K562 (cell line): ENCODE measurements around the gene KCNH2. TPM values are rescaled to one million over a fixed set of nuclear protein-coding genes. Genes with fewer than 3 reads are reported as not detected.
"Not testable (repeated sequence)": the region's sequence is repeated elsewhere in the genome, so short reads cannot be mapped to it uniquely, and the experiment has no call there.

ENCODE experiments used
- CREB1 ChIP-seq, 2 experiments: sonication (generic) in 1 of 2; formaldehyde crosslinking in 1 of 2; IDR thresholded peaks; 2 replicates each; pipeline versions ENCODE4 v1.6.1 to v1.8.0; 2012 to 2022; ENCODE audit warnings: inconsistent platforms in 1 of 2, mild to moderate bottlenecking in 1 of 2, missing genetic modification reagents in 1 of 2, moderate library complexity in 1 of 2
- EP300 ChIP-seq: IDR thresholded peaks from 2 replicates; pipeline ENCODE4 v1.6.1; 2012; ENCODE audit warnings: low read length, improper control_type of control experiment
- HIVEP1 ChIP-seq: fragments of 250-450 bp; sonication (Bioruptor Pico); IDR thresholded peaks from 2 replicates; pipeline ENCODE4 v1.4.0; 2020; ENCODE audit warnings: mild to moderate bottlenecking
- MAZ ChIP-seq, 2 experiments: fragments of 450-650 bp in 1 of 2; sonication (generic) in 1 of 2; formaldehyde crosslinking; IDR thresholded peaks in 1 of 2; conservative IDR thresholded peaks in 1 of 2; 2 replicates each; pipeline versions ENCODE4 v1.4.0 to v1.5.0; 2020; ENCODE audit warnings: mild to moderate bottlenecking in 1 of 2, missing genetic modification reagents in 1 of 2
- MTA2 ChIP-seq: fragments of 450-650 bp; IDR thresholded peaks from 2 replicates; pipeline ENCODE4 v1.6.1; 2016; ENCODE audit warnings: low read depth
- MYC ChIP-seq, 2 experiments: fragments of 250-450 bp in 1 of 2; sonication (Bioruptor Pico) in 1 of 2; IDR thresholded peaks; 2 replicates each; pipeline versions ENCODE4 v1.5.1 to v1.6.1; 2012 to 2021; ENCODE audit warnings: low read depth in 2 of 2, borderline replicate concordance in 1 of 2, improper control_type of control experiment in 1 of 2, low read length in 1 of 2, mild to moderate bottlenecking in 1 of 2, moderate library complexity in 1 of 2
- SMAD3 ChIP-seq: fragments of 450-650 bp; formaldehyde crosslinking; conservative IDR thresholded peaks from 2 replicates; pipeline ENCODE4 v1.4.0; 2020; ENCODE audit warnings: mild to moderate bottlenecking
- ZNF197 ChIP-seq: fragments of 200-800 bp; sonication (Bioruptor generic); IDR thresholded peaks from 2 replicates; pipeline ENCODE4 v1.6.1; 2016; ENCODE audit warnings: low read depth, missing genetic modification characterization, missing compliant biosample characterization
- ZNF239 ChIP-seq: fragments of 250-450 bp; sonication (Bioruptor Pico); IDR thresholded peaks from 2 replicates; pipeline ENCODE4 v1.4.0; 2020; ENCODE audit warnings: mild to moderate bottlenecking
- ZNF41 ChIP-seq: fragments of 250-450 bp; sonication (Bioruptor Pico); conservative IDR thresholded peaks from 2 replicates; pipeline ENCODE4 v1.4.0; 2020; ENCODE audit warnings: mild to moderate bottlenecking
- polyA plus RNA-seq, 8 experiments: library from polyadenylated mRNA; depleted of rRNA in 4 of 8; stranded (reverse) in 5 of 8; unstranded in 3 of 8; fragments of >200 nt; fragmentation: Nextera tagmentation in 2 of 8; fragmentation: Illumina TruSeq in 1 of 8; extraction: Ambion mirVana in 2 of 8; extraction: Trizol in 1 of 8; gene quantifications; 2 replicates each; pipeline versions ENCODE4 v1.2.1 to v1.2.3, GENCODE V29; 2011 to 2014; ENCODE audit warnings: inconsistent platforms in 1 of 8, missing spikeins in 1 of 8
- total RNA-seq, 7 experiments: library from RNA; depleted of rRNA in 6 of 7; stranded (reverse); fragments of >200 nt in 6 of 7; fragmentation: Illumina TruSeq in 2 of 7; extraction: Trizol in 2 of 7; gene quantifications; 2 replicates each; pipeline versions ENCODE4 v1.2.1 to v1.2.3, GENCODE V29; 2011 to 2021; ENCODE audit warnings: low replicate concordance in 1 of 7
- TF ChIP-seq, protein P1 (sequence below): fragments of 250-450 bp; sonication (Bioruptor Pico); IDR thresholded peaks from 2 replicates; pipeline ENCODE4 v1.8.0; 2021; ENCODE audit warnings: mild to moderate bottlenecking, moderate library complexity
- TF ChIP-seq, protein P2 (sequence below): fragments of 450-650 bp; formaldehyde crosslinking; IDR thresholded peaks from 2 replicates; pipeline ENCODE4 v1.4.0; 2020; ENCODE audit warnings: mild to moderate bottlenecking, moderate library complexity
- TF ChIP-seq, protein P3 (sequence below): fragments of 450-650 bp; IDR thresholded peaks from 2 replicates; pipeline ENCODE4 v1.6.1; 2016; ENCODE audit warnings: low read depth, mild to moderate bottlenecking, moderate library complexity

The KCNH2 gene
- total and polyA plus RNA-seq, 9 of the 15 experiments (the other 6 are each of a cell fraction or from before 2014, with no cell fraction given): 18.1 to 368 (median 218) TPM

DNA sequence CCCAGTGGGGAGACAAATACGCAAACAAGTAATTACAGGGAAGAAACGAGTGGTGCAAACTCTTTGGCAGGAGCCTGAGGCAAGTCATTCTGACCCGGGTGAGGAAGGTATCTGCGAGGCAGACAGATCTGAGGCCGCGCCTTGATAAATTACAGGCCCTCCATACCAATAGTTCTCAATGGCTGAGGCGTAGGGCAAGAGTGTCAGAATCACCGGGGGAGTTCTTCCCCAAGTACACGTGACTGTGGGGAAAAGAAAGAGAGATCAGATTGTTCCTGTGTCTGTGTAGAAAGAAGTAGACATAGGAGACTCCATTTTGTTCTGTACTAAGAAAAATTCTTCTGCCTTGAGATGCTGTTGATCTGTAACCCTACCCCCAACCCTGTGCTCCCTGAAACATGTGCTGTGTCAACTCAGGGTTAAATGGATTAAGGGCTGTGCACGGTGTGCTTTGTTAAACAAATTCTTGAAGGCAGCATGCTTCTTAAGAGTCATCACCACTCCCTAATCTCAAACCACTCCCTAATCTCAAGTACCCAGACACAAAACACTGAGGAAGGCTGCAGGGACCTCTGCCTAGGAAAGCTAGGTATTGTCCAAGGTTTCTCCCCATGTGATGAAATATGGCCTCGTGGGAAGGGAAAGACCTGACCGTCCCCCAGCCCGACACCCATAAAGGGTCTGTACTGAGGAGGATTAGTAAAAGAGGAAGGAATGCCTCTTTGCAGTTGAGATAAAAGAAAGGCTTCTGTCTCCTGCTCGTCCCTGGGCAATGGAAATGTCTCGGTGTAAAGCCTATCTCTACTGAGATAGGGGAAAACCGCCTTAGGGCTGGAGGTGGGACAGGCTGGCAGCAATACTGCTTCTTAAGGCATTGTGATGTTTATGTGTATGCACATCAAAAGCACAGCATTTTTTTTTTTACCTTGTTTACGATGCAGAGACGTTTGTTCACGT, 48.9 kb upstream of the KCNH2 start (continued):
- peak; percentile 22; the same call in 1 of the 2 replicates for TF ChIP-seq CREB1 (IDR thresholded peaks at IDR 0.05)
- TF ChIP-seq CREB1 (CRISPR knock-in tag; IDR thresholded peaks at IDR 0.05): not testable (repeated sequence)
- TF ChIP-seq, protein P1, sequence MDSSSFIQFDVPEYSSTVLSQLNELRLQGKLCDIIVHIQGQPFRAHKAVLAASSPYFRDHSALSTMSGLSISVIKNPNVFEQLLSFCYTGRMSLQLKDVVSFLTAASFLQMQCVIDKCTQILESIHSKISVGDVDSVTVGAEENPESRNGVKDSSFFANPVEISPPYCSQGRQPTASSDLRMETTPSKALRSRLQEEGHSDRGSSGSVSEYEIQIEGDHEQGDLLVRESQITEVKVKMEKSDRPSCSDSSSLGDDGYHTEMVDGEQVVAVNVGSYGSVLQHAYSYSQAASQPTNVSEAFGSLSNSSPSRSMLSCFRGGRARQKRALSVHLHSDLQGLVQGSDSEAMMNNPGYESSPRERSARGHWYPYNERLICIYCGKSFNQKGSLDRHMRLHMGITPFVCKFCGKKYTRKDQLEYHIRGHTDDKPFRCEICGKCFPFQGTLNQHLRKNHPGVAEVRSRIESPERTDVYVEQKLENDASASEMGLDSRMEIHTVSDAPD (CRISPR knock-in tag): peak; percentile 84
- peak in 1 of 2 experiments; percentile 80; a peak in 2 of 4 replicates for TF ChIP-seq MAZ (CRISPR knock-in tag; conservative IDR thresholded peaks at IDR 0.05 in 1 of 2, IDR thresholded peaks at IDR 0.05 in 1 of 2)
- TF ChIP-seq ZNF41 (CRISPR knock-in tag): peak; percentile 92
- TF ChIP-seq, protein P2, sequence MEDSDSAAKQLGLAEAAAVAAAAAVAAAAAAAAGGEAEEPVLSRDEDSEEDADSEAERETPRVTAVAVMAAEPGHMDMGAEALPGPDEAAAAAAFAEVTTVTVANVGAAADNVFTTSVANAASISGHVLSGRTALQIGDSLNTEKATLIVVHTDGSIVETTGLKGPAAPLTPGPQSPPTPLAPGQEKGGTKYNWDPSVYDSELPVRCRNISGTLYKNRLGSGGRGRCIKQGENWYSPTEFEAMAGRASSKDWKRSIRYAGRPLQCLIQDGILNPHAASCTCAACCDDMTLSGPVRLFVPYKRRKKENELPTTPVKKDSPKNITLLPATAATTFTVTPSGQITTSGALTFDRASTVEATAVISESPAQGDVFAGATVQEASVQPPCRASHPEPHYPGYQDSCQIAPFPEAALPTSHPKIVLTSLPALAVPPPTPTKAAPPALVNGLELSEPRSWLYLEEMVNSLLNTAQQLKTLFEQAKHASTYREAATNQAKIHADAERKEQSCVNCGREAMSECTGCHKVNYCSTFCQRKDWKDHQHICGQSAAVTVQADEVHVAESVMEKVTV: 0 out of 2 replicates have a peak, but pooled peaks have one; percentile 47
- TF ChIP-seq ZNF239 (CRISPR knock-in tag): peak; percentile 85
- TF ChIP-seq, protein P3, sequence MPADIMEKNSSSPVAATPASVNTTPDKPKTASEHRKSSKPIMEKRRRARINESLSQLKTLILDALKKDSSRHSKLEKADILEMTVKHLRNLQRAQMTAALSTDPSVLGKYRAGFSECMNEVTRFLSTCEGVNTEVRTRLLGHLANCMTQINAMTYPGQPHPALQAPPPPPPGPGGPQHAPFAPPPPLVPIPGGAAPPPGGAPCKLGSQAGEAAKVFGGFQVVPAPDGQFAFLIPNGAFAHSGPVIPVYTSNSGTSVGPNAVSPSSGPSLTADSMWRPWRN: peak; percentile 55
- peak; percentile 94 for TF ChIP-seq HIVEP1 (CRISPR knock-in tag)
- TF ChIP-seq ZNF197 (CRISPR knock-in tag): peak; percentile 93
- TF ChIP-seq MTA2: peak; percentile 41; the same call in 1 of the 2 replicates
- peak; percentile 96 for TF ChIP-seq SMAD3 (CRISPR knock-in tag)
- TF ChIP-seq EP300: peak; percentile 59
- peak; percentile 45; the same call in 1 of the 2 replicates for TF ChIP-seq MYC (IDR thresholded peaks at IDR 0.05; ENCODE audit: low read depth, low read length)
- TF ChIP-seq MYC (CRISPR knock-in tag; IDR thresholded peaks at IDR 0.05; ENCODE audit: borderline replicate concordance, low read depth): peak; percentile 92; the same call in 1 of the 2 replicates
